GM19239 (cell line): ENCODE data around the gene OR5AL1.
"Not testable (repeated sequence)": the region's sequence is repeated elsewhere in the genome, so short reads cannot be mapped to it uniquely, and the experiment has no call there.

ENCODE experiments used
- DNase-seq: peaks from one replicate; pipeline ENCODE4 v3.0.0; 2011; ENCODE audit warnings: low spot score; ENCODE audit not compliant: insufficient read length
- FAIRE-seq: peaks from 2 replicates; lab custom pipeline; 2011; peaks lifted over from hg19 to GRCh38; lab: Jason Lieb, UNC

Gene OR5AL1

DNA sequence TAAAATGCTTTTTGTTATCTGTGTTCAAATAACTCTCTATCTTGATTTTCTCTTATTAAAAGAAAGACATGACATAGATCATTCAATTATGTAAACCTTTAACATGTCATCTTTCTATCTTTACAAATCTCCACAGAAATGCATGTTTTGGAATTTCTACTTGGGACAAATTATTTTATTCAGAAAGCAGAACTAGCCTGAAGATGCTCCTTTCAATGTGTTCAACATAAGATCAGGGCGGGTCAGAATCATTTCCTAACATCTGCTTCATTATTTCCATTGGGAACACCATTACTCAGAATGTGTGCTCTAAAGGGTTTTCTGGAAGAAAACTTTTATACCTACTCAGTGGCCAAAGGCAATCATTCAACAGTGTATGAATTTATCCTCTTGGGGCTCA is at the start of gene OR5AL1:
TSS of gene OR5AL1 (plus strand) at position 301 of the 400 bp plus-strand sequence.
- DNase-seq (no peak), FAIRE-seq (no peak)

- no peak for FAIRE-seq
- DNase-seq: no peak
These were observed 37.2 kb upstream of the OR5AL1 start, which contains the start of gene OR8U1 for GRCh38 chr11:56375324-56375723. Gene OR8U1 (plus strand): TSS chr11:56375624. CDS start chr11:56375624, 0 bp downstream.

DNA sequence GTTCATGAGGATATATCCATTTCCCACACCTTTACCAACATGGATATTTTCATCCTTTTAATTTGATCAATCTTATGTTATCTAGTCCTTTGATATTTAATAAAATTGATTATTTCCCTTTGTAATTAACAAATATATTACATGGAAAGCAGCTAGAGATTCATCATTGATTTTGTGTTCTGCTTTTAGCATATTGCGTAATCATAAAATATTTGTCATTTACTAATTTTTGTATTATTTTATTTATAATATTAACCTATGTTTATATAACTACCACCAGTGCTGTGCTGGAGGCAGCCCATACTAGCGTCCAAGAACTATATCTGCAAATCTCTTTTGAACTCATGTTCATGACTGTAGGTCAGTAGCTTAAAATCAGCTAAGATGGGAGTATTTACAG is 32.4 kb upstream of the OR5AL1 start:
- no peak for DNase-seq
- no peak for FAIRE-seq

DNA sequence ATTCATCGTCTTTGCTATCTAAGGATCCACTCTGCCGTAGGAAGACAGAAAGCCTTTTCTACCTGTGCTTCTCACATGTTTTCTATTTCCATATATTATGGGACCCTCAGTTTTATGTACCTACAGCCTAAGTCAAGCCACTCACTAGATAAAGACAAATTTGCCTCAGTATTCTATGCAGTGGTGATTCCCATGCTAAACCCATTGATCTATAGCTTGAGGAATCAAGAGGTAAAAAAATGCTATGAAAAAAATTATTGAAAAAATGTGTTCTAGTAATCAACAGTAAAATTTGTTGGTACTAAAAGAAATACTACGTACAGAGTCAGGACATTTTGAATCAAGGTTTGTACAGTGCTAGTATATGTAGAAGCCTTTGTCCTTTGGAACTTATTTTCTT is 18.1 kb upstream of the OR5AL1 start:
- FAIRE-seq (no peak), DNase-seq (no peak)

DNA sequence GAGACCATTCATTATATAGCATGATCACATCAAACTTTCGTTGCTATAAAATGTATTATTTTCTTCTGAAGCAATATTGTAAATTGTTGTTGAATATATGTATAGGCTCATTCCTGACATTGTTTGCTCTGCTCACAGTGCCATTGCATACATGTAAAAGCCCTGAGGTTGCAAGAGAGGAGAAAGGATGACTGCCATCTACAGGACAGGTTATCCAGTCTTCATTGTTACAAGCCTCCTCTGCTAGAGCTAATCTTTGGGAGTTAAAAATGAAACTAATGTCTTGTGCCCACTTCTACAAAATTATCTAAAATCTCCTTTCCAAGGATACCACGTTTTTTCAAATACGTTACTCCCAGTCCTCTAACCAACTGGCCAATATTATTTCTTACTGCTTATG is 16.4 kb upstream of the OR5AL1 start:
- no peak for FAIRE-seq
- DNase-seq: no peak

- not testable (repeated sequence) for FAIRE-seq
These were observed 10.5 kb upstream of the OR5AL1 start for GRCh38 chr11:56401858-56402461.

DNA sequence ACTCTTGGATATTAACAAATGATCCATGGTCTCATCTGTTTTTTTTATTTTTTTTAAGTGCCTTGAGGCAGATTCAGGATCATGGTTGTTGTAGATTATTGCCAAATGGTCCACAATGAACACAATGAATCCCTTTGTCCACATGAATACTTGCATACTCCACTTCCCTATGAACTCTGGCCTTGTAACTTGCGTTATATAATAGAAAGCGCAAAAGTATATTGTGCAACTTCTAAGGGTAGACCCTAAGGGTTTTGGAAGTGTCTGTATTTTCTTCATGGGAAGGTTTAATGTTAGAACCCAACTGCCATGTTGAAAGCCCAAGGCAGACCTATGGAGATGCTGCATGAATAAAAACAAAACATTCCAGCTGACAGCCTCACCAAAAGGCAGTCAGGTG is 8.1 kb upstream of the OR5AL1 start:
- FAIRE-seq: no peak
- no peak for DNase-seq

More at GRCh38 chr11:56401858-56402461, 10.5 kb upstream of the OR5AL1 start:
- not testable (repeated sequence) for DNase-seq

DNA sequence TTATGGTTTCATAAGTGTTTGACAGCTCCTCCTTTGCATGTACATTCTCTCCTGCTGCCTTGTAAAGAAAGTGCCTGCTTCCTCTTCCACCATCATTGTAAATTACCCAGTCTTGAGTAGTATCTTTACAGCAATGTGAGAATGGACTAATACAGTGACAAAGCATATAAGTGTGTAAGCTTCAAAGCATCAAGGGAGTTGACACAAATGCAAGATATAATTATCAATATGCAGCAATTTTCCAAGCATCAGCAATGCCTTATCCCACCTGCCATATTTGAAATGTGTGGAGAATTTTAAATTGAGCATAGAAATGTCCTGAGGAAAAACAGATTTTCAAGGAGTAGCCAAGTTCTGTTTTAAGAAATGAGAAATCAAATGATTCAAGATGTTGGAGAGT is 1.7 kb upstream of the OR5AL1 start:
- no peak for FAIRE-seq

GRCh38 chr11:56453521-56453920 is 41.0 kb downstream of the OR5AL1 start:
- FAIRE-seq (no peak), DNase-seq (no peak)

More for the DNA sequence above, 1.7 kb upstream of the OR5AL1 start:
- DNase-seq: no peak

DNA sequence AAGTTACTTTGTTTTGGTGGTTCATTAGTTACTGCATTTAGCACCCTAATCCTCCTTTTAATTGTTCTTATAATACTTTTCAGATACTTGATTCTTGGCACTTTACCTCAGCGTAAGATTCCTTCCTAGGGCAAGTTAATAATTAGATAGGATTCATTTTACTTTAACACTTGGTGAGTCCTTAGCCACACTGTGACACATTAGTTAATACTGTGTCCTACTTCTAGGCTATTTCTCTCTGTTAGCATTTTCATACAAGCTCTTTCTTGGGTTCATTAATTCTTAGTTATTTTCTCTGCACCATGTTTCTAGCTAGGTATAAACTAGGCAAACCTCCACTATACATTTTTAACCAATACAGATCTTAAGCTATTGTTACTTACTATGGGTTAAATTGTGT is 44.6 kb downstream of the OR5AL1 start:
- FAIRE-seq: no peak

More for the DNA sequence above, 44.6 kb downstream of the OR5AL1 start:
- no peak for DNase-seq
